HepG2 (cell line): ENCODE data around the gene PROS1. TPM values are rescaled to one million over a fixed set of nuclear protein-coding genes. Genes with fewer than 3 reads are reported as not detected.

ENCODE experiments used
- ARNT ChIP-seq: fragments of 450-650 bp; IDR thresholded peaks from 2 replicates; pipeline ENCODE4 v1.6.1; 2017
- BHLHE40 ChIP-seq: IDR thresholded peaks from 2 replicates; pipeline ENCODE4 v1.6.1; 2011; ENCODE audit warnings: low read length, improper control_type of control experiment
- ELF4 ChIP-seq: sonication (generic); formaldehyde crosslinking; IDR thresholded peaks from 2 replicates; pipeline ENCODE4 v1.5.0; 2020; ENCODE audit warnings: missing genetic modification reagents, mild to moderate bottlenecking, moderate library complexity, borderline replicate concordance
- FOXC1 ChIP-seq: sonication (generic); formaldehyde crosslinking; IDR thresholded peaks from 2 replicates; pipeline ENCODE4 v1.8.0; 2022; ENCODE audit warnings: mild to moderate bottlenecking, missing genetic modification reagents, borderline replicate concordance
- HOXA5 ChIP-seq: sonication (generic); formaldehyde crosslinking; IDR thresholded peaks from 2 replicates; pipeline ENCODE4 v1.4.0; 2020; ENCODE audit warnings: missing genetic modification reagents
- HOXD1 ChIP-seq: sonication (generic); formaldehyde crosslinking; IDR thresholded peaks from 2 replicates; pipeline ENCODE4 v1.5.0; 2020; ENCODE audit warnings: missing genetic modification reagents
- SPEN ChIP-seq: sonication (generic); formaldehyde crosslinking; IDR thresholded peaks from 2 replicates; pipeline ENCODE4 v1.5.1; 2020; ENCODE audit warnings: low read depth, mild to moderate bottlenecking, missing genetic modification reagents
- YEATS2 ChIP-seq: sonication (generic); formaldehyde crosslinking; IDR thresholded peaks from 2 replicates; pipeline ENCODE4 v1.4.0; 2020; ENCODE audit warnings: missing genetic modification reagents, borderline replicate concordance
- ZNF547 ChIP-seq: sonication (generic); formaldehyde crosslinking; IDR thresholded peaks from 2 replicates; pipeline ENCODE4 v1.5.1; 2020; ENCODE audit warnings: mild to moderate bottlenecking, missing genetic modification reagents
- ZNF572 ChIP-seq: sonication (generic); formaldehyde crosslinking; IDR thresholded peaks from 2 replicates; pipeline ENCODE4 v1.5.1; 2020; ENCODE audit warnings: mild to moderate bottlenecking, missing genetic modification reagents
- ZNF749 ChIP-seq: sonication (generic); formaldehyde crosslinking; IDR thresholded peaks from 2 replicates; pipeline ENCODE4 v1.8.0; 2022; ENCODE audit warnings: mild to moderate bottlenecking, missing genetic modification reagents, moderate library complexity, borderline replicate concordance
- ZNF776 ChIP-seq: sonication (generic); formaldehyde crosslinking; IDR thresholded peaks from 2 replicates; pipeline ENCODE4 v1.4.0; 2020; ENCODE audit warnings: mild to moderate bottlenecking, missing genetic modification reagents
- polyA plus RNA-seq, 8 experiments: library from polyadenylated mRNA; depleted of rRNA in 3 of 8; stranded (reverse) in 7 of 8; unstranded in 1 of 8; fragments of >200 nt; fragmentation: Illumina TruSeq in 4 of 8; extraction: Trizol in 4 of 8; gene quantifications; 2 replicates each; pipeline versions ENCODE4 v1.2.1 to v1.2.3, GENCODE V29; 2011 to 2016; ENCODE audit warnings: low read depth in 4 of 8, missing spikeins in 1 of 8, mixed read lengths in 1 of 8; ENCODE audit not compliant: insufficient read depth in 1 of 8
- total RNA-seq, 5 experiments: library from RNA; depleted of rRNA; stranded (reverse); fragments of >200 nt; fragmentation: Illumina TruSeq; extraction: Trizol; gene quantifications; 2 replicates each; pipeline ENCODE4 v1.2.3, GENCODE V29; 2016; ENCODE audit warnings: low read depth in 1 of 5
- TF ChIP-seq, protein P1 (sequence below): sonication (generic); formaldehyde crosslinking; IDR thresholded peaks from 2 replicates; pipeline ENCODE4 v1.4.0; 2020; ENCODE audit warnings: missing genetic modification reagents
- TF ChIP-seq, protein P2 (sequence below): fragments of 450-650 bp; IDR thresholded peaks from 2 replicates; pipeline ENCODE4 v1.6.1; 2017; ENCODE audit warnings: mild to moderate bottlenecking
- TF ChIP-seq, protein P3 (sequence below): sonication (generic); formaldehyde crosslinking; IDR thresholded peaks from 2 replicates; pipeline ENCODE4 v1.4.0; 2020; ENCODE audit warnings: missing genetic modification reagents, borderline replicate concordance

Gene PROS1
- total and polyA plus RNA-seq, 2 of the 13 experiments (the other 11 are each of a cell fraction or from before 2014, with no cell fraction given): 63.8 to 76.8 TPM

DNA sequence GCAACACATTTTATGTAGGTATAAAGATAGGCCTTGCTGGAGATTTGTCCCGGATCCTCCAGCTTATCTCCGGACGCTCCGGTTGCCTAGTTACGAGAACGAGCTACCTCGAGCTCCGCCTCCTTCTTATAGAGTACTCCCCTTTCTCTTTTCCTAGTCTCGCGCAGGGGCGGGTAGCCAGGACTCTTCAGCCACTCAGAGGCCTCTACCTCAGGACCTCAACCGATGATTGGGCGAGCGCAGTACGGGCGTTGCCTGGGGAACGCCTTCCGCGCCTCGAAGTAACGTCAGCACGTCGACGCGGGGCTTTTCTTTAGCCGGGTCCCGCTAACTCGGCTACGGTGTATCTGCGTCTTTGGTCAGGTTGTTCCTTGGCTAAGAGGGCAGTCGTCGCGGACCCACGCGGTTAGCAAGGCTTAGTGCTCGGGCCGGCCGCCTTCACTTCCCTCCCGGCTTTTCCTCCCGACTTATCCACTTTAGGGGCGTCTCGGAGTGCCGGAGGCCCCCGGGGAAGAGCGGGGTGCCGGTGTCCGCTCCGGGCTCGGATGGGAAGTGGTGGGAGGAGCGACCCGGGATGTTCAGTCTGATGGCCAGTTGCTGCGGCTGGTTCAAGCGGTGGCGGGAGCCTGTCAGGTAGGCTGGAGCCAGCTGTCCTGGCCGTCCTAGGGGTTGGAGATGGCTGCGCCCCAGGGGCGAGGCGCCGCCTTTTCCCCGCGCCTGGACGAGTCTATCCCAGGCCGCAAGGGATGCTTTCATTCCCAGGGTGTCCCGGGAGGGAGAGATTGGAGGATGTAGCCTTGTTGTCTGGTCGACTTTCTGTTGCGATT, 6.4 kb upstream of the PROS1 start, which contains the start of gene ARL13B (continued):
- TF ChIP-seq, protein P1, sequence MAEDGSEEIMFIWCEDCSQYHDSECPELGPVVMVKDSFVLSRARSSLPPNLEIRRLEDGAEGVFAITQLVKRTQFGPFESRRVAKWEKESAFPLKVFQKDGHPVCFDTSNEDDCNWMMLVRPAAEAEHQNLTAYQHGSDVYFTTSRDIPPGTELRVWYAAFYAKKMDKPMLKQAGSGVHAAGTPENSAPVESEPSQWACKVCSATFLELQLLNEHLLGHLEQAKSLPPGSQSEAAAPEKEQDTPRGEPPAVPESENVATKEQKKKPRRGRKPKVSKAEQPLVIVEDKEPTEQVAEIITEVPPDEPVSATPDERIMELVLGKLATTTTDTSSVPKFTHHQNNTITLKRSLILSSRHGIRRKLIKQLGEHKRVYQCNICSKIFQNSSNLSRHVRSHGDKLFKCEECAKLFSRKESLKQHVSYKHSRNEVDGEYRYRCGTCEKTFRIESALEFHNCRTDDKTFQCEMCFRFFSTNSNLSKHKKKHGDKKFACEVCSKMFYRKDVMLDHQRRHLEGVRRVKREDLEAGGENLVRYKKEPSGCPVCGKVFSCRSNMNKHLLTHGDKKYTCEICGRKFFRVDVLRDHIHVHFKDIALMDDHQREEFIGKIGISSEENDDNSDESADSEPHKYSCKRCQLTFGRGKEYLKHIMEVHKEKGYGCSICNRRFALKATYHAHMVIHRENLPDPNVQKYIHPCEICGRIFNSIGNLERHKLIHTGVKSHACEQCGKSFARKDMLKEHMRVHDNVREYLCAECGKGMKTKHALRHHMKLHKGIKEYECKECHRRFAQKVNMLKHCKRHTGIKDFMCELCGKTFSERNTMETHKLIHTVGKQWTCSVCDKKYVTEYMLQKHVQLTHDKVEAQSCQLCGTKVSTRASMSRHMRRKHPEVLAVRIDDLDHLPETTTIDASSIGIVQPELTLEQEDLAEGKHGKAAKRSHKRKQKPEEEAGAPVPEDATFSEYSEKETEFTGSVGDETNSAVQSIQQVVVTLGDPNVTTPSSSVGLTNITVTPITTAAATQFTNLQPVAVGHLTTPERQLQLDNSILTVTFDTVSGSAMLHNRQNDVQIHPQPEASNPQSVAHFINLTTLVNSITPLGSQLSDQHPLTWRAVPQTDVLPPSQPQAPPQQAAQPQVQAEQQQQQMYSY: peak; percentile 57; the same call in 1 of the 2 replicates
- TF ChIP-seq ARNT (no peak), YEATS2 (peak; percentile 46; the same call in 1 of the 2 replicates), ZNF749 (no peak), ZNF547 (CRISPR knock-in tag) (peak; percentile 54; the same call in 1 of the 2 replicates), HOXD1 (CRISPR knock-in tag) (no peak), ZNF776 (CRISPR knock-in tag) (0 out of 2 replicates have a peak, but pooled peaks have one; percentile 46), ZNF572 (no peak), HOXA5 (0 out of 2 replicates have a peak, but pooled peaks have one; percentile 22), FOXC1 (CRISPR knock-in tag) (peak; percentile 78; the same call in 1 of the 2 replicates), BHLHE40 (peak; percentile 1; the same call in 1 of the 2 replicates), SPEN (0 out of 2 replicates have a peak, but pooled peaks have one; percentile 37), ELF4 (CRISPR knock-in tag) (0 out of 2 replicates have a peak, but pooled peaks have one; percentile 40)
- TF ChIP-seq, protein P2, sequence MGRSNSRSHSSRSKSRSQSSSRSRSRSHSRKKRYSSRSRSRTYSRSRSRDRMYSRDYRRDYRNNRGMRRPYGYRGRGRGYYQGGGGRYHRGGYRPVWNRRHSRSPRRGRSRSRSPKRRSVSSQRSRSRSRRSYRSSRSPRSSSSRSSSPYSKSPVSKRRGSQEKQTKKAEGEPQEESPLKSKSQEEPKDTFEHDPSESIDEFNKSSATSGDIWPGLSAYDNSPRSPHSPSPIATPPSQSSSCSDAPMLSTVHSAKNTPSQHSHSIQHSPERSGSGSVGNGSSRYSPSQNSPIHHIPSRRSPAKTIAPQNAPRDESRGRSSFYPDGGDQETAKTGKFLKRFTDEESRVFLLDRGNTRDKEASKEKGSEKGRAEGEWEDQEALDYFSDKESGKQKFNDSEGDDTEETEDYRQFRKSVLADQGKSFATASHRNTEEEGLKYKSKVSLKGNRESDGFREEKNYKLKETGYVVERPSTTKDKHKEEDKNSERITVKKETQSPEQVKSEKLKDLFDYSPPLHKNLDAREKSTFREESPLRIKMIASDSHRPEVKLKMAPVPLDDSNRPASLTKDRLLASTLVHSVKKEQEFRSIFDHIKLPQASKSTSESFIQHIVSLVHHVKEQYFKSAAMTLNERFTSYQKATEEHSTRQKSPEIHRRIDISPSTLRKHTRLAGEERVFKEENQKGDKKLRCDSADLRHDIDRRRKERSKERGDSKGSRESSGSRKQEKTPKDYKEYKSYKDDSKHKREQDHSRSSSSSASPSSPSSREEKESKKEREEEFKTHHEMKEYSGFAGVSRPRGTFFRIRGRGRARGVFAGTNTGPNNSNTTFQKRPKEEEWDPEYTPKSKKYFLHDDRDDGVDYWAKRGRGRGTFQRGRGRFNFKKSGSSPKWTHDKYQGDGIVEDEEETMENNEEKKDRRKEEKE: no peak
- TF ChIP-seq, protein P3, sequence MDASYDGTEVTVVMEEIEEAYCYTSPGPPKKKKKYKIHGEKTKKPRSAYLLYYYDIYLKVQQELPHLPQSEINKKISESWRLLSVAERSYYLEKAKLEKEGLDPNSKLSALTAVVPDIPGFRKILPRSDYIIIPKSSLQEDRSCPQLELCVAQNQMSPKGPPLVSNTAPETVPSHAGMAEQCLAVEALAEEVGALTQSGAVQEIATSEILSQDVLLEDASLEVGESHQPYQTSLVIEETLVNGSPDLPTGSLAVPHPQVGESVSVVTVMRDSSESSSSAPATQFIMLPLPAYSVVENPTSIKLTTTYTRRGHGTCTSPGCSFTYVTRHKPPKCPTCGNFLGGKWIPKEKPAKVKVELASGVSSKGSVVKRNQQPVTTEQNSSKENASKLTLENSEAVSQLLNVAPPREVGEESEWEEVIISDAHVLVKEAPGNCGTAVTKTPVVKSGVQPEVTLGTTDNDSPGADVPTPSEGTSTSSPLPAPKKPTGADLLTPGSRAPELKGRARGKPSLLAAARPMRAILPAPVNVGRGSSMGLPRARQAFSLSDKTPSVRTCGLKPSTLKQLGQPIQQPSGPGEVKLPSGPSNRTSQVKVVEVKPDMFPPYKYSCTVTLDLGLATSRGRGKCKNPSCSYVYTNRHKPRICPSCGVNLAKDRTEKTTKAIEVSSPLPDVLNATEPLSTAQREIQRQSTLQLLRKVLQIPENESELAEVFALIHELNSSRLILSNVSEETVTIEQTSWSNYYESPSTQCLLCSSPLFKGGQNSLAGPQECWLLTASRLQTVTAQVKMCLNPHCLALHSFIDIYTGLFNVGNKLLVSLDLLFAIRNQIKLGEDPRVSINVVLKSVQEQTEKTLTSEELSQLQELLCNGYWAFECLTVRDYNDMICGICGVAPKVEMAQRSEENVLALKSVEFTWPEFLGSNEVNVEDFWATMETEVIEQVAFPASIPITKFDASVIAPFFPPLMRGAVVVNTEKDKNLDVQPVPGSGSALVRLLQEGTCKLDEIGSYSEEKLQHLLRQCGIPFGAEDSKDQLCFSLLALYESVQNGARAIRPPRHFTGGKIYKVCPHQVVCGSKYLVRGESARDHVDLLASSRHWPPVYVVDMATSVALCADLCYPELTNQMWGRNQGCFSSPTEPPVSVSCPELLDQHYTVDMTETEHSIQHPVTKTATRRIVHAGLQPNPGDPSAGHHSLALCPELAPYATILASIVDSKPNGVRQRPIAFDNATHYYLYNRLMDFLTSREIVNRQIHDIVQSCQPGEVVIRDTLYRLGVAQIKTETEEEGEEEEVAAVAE: peak; percentile 17; the same call in 1 of the 2 replicates
